GM12801 (cell line): Measurements from ENCODE around the gene FAM3C.

Experiments
- CTCF ChIP-seq: IDR thresholded peaks from one replicate; pipeline ENCODE4 v1.5.1; 2011; ENCODE audit warnings: control low read depth; ENCODE audit not compliant: insufficient read length; ENCODE audit errors: extremely low read depth

The FAM3C gene

DNA sequence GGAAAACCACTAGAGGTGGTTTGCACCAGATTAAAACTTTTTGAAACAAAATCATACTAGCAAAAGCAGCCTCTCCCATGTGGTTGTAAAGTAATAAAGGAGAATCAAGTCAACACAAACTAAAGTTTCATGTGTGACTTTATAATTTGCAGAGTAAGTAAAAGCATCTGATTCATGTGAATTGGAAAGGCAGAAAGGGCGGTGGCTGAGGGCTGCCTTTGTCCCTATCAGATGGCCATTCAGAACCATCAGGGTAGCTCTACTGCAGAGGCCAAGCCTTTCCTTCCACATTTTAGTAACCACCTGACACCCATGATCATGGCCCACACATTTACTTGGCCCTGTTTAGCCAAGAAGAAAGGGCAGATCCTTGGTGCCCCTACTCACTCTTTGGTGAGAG is 51.6 kb downstream of the FAM3C start:
- no peak for TF ChIP-seq CTCF

DNA sequence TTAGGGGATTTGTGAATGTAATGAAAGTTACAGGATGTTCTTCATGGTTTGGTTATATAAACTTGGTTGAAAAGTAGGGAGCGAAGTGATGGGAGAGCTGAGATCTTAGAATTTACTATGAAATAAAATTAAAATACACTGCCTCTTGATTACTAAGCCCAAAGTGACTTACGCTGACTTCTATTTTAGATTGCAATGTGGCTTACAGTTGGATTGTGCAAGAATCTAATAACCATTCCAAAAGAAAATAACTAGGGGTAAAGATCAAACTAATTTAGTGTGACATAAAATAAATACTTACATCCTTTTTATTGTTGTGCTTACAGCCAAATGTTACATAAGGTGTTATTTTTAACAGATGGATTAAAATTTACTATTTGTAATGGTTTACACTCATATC is 52.0 kb downstream of the FAM3C start:
- no peak for TF ChIP-seq CTCF

GRCh38 chr7:121343302-121343701 is 52.8 kb downstream of the FAM3C start:
- TF ChIP-seq CTCF: no peak

- no peak for TF ChIP-seq CTCF
Observed at GRCh38 chr7:121342631-121343030, 53.5 kb downstream of the FAM3C start.

DNA sequence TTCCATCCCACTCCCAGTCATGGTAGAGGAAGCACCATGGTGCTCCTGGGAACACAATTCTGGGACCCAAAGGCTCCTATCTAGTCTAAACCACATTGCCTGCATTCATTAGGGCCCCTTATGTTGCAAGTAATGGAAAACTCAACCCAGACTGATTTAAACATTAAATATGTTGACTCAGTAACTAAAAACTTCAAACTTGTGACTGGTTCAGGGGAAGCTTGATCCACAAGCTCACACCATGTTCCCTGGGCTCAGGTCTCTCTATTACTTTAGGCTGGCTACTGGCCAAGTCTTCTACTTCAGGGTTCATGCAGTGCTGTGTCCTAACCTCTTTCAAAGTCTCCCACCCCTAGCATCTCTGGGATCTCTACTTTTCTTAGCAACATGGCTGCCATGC is 54.2 kb downstream of the FAM3C start:
- no peak for TF ChIP-seq CTCF

GRCh38 chr7:121339082-121339481 is 57.0 kb downstream of the FAM3C start:
- no peak for TF ChIP-seq CTCF

GRCh38 chr7:121337398-121337797 is 58.7 kb downstream of the FAM3C start:
- TF ChIP-seq CTCF: no peak

GRCh38 chr7:121336579-121336978 is 59.5 kb downstream of the FAM3C start:
- TF ChIP-seq CTCF: no peak
